ENCODE data around the gene IL1RAPL2.

DNA sequence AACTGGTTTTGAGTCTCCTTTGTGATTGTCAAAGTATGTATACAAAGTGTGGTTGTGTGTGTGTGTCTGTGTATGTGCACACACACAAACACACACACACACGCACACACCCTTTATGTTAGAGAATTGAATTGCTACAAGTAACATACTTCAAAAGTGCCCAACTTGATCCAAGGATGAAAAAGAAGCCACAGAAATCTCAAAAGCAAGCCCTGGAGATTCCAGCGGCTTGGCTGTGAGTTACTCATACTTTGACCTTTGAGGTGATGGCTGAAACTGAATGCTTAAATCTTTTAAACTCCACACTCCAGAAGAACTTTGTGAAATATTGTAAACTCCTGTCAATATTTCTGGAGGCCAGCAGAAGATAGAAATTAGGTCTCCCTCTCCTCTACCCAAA, 1087.9 kb downstream of the IL1RAPL2 start:
- TF ChIP-seq ZNF785 (tag by site-specific recombination; IDR thresholded peaks at IDR 0.05) (no peak), ZNF148 (tag by site-specific recombination; IDR thresholded peaks at IDR 0.05; ENCODE audit: borderline replicate concordance) (no peak), CTCF (tag by site-specific recombination; IDR thresholded peaks at IDR 0.05) (no peak), KLF10 (tag by site-specific recombination; IDR thresholded peaks at IDR 0.05) (no peak), ZNF549 (tag by site-specific recombination; IDR thresholded peaks at IDR 0.05) (no peak), ZFP37 (tag by site-specific recombination; IDR thresholded peaks at IDR 0.05) (no peak), ZNF292 (tag by site-specific recombination; IDR thresholded peaks at IDR 0.05; ENCODE audit: borderline replicate concordance, low read depth) (no peak), SP2 (tag by site-specific recombination; IDR thresholded peaks at IDR 0.05) (no peak), ZNF133 (tag by site-specific recombination; IDR thresholded peaks at IDR 0.05) (no peak)
- TF ChIP-seq, protein P1, sequence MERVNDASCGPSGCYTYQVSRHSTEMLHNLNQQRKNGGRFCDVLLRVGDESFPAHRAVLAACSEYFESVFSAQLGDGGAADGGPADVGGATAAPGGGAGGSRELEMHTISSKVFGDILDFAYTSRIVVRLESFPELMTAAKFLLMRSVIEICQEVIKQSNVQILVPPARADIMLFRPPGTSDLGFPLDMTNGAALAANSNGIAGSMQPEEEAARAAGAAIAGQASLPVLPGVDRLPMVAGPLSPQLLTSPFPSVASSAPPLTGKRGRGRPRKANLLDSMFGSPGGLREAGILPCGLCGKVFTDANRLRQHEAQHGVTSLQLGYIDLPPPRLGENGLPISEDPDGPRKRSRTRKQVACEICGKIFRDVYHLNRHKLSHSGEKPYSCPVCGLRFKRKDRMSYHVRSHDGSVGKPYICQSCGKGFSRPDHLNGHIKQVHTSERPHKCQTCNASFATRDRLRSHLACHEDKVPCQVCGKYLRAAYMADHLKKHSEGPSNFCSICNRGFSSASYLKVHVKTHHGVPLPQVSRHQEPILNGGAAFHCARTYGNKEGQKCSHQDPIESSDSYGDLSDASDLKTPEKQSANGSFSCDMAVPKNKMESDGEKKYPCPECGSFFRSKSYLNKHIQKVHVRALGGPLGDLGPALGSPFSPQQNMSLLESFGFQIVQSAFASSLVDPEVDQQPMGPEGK (tag by site-specific recombination; IDR thresholded peaks at IDR 0.05) = no peak

Data from HEK293 (cell line).